Measurements from ENCODE around the gene CCDC47.
"Not testable (repeated sequence)": the region's sequence is repeated elsewhere in the genome, so short reads cannot be mapped to it uniquely, and the experiment has no call there.

CCDC47 gene

DNA sequence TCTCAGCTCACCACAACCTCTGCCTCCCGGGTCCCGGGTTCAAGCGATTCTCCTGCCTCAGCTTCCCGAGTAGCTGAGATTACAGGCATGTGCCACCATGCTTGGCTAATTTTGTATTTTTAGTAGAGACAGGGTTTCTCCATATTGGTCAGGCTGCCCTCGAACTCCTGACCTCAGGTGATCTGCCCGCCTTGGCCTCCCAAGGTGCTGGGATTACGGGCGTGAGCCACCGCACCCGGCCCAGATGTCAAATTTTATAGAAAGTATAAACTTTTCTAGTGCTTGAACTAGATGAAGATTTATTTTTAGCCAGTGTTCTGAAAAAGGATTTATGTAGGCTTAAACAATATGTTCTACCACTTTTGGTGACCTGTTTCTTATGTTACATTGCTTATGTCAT is 23.0 kb upstream of the CCDC47 start:
- not testable (repeated sequence) for H3K9me3 Mint-ChIP-seq, H3K4me1 Mint-ChIP-seq, DNase-seq, H3K27ac Mint-ChIP-seq, ATAC-seq, H3K4me3 Mint-ChIP-seq, H3K27me3 Mint-ChIP-seq

DNA sequence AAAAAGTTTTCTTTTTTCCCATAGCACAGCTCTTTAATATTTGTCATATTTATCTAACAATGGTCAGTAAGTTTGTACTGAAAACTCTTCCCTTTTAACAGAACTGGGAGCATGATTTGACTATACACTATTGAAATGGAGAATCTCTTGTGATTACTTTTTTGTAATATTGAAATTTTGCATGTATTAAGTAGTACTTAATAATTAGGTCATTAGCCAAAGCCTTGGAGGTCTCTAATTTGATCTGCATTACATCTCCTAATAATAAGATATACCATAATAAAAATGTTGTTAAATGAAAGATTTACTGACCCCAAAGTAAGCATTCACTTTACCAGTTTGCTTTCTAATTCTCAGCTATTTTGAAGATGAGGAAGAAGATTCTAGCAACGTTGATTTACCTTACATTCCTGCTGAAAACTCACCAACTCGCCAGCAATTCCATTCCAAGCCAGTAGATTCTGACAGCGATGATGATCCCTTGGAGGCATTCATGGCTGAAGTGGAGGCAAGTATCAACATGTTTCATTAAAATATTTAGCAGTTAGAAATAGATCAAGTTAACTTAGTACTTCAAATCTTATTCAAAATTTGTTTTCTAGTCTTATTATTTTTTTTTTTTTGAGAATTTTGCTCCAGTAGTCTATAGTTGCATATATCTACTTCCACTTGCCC is 18.8 kb upstream of the CCDC47 start:
- no peak overlapping the region for H3K27ac Mint-ChIP-seq
- no peaks in the 10 kb centered on the region for H3K9me3 Mint-ChIP-seq
- DNase-seq (no peak), ATAC-seq (no peak)
- H3K4me3 Mint-ChIP-seq: no peak overlapping the region
- no peaks in the 10 kb centered on the region for H3K27me3 Mint-ChIP-seq
- no peaks in the 10 kb centered on the region for H3K4me1 Mint-ChIP-seq

DNA sequence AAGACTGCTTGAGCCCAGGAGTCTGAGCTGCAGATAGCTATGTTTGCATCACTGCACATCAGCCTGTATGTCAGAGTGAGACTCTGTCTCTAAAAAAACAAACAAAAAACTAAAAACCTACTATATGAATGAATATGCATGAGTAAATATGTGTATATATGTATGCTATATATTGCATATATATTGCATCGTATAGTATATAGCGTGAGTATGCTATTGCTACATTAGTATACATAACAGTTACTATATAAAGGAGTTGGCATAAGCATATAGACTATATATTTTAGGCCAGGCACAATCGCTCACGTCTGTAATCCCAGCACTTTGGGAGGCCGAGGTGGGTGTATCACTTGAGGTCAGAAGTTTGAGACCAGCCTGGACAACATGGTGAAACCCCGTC is 16.7 kb upstream of the CCDC47 start:
- Mint-ChIP-seq H3K27ac (peak overlapping the region in 1 of 2 donors; percentile 80), H3K4me3 (no peak overlapping the region), H3K27me3 (no peaks in the 10 kb centered on the region), H3K4me1 (no peaks in the 10 kb centered on the region), H3K9me3 (no peaks in the 10 kb centered on the region)
- peak; percentile 20 for ATAC-seq
- no peak for DNase-seq

DNA sequence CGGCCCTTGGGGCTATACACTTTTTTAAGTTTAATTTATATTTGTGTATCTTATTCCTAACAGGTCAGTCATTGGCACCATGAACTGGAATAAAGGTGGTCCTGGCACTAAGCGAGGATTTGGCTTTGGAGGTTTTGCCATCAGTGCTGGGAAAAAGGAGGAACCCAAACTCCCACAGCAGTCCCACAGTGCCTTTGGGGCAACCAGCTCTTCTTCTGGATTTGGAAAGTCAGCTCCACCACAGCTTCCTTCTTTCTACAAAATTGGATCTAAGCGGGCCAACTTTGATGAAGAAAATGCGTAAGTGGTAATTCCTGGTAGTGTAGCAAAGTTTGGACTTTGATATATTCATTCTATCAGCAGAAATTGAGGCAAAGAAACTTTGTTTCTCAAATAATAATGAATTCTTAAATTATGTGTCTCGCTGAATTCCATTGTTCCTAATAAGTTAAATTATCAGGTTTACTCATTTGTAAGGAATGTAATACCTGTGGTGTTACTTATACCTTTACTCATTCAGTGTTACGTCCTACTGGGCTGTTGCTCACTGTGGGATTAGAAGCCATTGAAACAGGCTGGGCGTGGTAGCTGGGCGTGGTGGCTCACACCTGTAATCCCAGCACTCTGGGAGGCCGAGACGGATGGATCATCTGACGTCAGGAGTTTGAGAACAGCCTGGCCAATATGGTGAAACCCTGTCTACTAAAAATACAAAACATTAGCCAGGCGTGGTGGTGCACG is 13.7 kb upstream of the CCDC47 start:
- no peak for ATAC-seq
- peaks cover 17% of the 10 kb centered on the region for H3K4me1 Mint-ChIP-seq
- no peaks in the 10 kb centered on the region for H3K27me3 Mint-ChIP-seq
- no peak for DNase-seq
- H3K27ac Mint-ChIP-seq: no peak overlapping the region
- H3K4me3 Mint-ChIP-seq: no peak overlapping the region
- H3K9me3 Mint-ChIP-seq: no peaks in the 10 kb centered on the region

DNA sequence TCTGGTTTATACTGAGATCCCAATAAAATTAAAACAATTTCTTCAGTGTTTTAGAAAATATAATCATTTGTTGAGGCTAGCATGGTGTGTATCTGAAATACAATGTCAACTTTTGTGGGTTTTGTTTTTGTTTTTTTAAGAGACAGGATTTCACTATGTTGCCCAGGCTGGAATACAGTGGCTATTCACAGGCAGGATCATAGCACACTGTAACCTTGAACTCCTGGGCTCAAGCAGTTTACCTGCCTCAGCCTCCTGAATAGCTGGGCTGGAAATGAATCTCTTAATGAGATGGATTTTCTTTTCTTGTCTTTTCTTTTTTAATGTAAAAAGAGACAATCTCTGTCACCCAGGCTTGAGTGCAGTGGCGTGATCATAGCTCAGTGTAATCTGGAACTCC is 12.7 kb upstream of the CCDC47 start:
- Mint-ChIP-seq H3K9me3 (no peaks in the 10 kb centered on the region), H3K27ac (no peak overlapping the region), H3K27me3 (no peaks in the 10 kb centered on the region), H3K4me1 (peaks cover 26% of the 10 kb centered on the region), H3K4me3 (no peak overlapping the region)
- DNase-seq (no peak), ATAC-seq (no peak)

DNA sequence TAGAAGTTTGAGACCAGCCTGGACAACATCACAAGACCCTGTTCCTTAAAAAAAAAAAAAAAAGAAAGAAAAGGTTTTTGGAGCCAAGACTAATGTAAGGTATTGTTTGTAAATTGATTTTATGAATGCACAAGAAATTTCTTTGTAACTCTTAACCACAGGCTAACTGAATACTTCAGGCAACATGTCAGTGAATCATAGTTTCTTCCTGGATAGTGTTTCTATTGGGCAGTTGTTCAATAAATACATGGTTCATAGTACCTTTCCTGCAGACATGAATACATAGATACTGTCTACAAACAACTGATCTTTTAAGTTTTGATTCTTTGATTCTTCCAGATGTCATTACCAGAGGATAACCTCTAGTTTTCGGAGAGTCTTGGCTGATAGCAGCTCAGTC is 12.2 kb upstream of the CCDC47 start:
- H3K4me3 Mint-ChIP-seq: no peak overlapping the region
- DNase-seq: no peak
- H3K27me3 Mint-ChIP-seq: no peaks in the 10 kb centered on the region
- ATAC-seq: no peak
- H3K27ac Mint-ChIP-seq: no peak overlapping the region
- peaks cover 31% of the 10 kb centered on the region for H3K4me1 Mint-ChIP-seq
- H3K9me3 Mint-ChIP-seq: no peaks in the 10 kb centered on the region

DNA sequence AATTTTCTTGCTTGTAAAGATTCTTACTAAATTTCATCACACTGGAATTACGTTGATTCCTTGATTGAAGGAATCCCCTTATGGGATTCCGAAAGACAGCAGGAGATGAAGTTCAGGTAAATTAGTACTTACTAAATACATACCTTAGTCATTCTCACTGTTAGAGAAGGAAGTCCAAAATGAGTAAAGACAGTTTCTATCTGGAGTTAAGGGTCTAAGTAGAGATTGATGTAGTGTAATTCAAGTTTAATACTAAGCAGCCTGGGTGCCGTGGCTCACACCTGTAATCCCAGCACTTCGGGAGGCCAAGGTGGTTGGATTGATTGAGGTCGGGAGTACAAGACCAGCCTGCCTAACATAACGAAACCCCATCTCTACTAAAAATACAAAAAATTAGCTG is 10.1 kb upstream of the CCDC47 start:
- H3K4me3 Mint-ChIP-seq: no peak overlapping the region
- DNase-seq (no peak), ATAC-seq (no peak)
- peaks cover 44% of the 10 kb centered on the region for H3K4me1 Mint-ChIP-seq
- no peaks in the 10 kb centered on the region for H3K9me3 Mint-ChIP-seq
- H3K27me3 Mint-ChIP-seq: no peaks in the 10 kb centered on the region
- peak overlapping the region in 1 of 2 donors; percentile 78 for H3K27ac Mint-ChIP-seq

DNA sequence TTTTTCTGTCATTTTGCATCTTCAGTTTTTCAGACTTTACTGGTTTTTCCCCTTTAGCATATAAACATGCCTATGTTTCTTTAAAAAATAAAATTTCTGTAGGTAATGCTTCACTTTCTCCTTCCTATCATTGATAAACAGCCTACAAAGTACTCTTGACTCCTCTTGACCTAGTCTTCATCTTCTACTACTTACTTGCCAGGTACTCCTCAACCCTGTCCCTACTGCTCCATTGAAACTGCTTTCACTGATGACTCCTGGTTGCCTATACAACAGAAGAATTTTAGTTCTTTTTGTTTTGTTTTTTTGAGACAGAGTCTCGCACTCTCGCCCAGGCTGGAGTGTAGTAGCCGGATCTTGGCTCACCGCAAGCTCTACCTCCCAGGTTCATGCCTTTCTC is 7.5 kb upstream of the CCDC47 start:
- ATAC-seq (no peak), DNase-seq (no peak)
- Mint-ChIP-seq H3K27ac (no peak overlapping the region), H3K9me3 (no peaks in the 10 kb centered on the region), H3K4me3 (no peak overlapping the region), H3K27me3 (no peaks in the 10 kb centered on the region), H3K4me1 (peaks cover 69% of the 10 kb centered on the region)

DNA sequence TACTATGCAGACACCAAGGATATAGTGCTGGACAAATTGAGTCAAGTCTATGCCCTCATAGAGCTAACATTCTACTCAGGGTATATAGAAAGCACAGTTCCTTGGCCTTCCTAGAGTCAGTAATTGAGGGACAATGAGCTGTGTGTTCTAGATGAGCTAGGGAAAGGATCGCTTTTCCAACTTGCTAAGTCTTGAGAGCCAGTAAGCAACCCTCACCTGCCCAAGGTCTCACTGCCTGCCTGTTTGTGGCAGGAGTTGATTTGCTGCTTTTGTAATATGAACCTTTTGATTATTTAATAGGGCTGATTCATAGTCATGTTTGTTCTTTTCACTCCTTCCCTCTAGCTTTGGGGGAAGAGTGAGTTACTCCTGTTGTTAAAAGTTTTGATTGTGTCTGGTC is 7.1 kb upstream of the CCDC47 start:
- Mint-ChIP-seq H3K27me3 (no peaks in the 10 kb centered on the region), H3K9me3 (no peaks in the 10 kb centered on the region), H3K4me3 (no peak overlapping the region), H3K27ac (no peak overlapping the region), H3K4me1 (peaks cover 73% of the 10 kb centered on the region)
- DNase-seq (no peak), ATAC-seq (no peak)

DNA sequence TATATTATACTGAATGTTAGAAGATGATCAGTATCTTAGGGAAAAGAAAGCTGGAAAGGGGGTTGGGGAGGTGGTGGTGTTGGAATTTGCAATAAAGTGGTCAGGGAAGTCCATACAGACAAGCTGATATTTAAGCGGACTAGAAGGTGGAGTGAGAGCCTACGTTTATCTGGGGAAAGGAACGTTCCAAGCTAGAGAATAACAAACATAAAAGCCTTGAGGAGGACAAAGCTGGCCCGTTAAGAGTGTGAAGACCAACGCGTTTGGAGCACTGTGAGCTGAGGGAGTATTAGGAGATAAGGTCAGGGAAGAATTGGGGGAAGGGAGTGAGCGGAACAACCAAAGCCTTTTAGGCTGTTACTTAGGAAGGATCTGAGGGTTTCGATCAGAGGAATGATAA is 2.0 kb upstream of the CCDC47 start:
- Mint-ChIP-seq H3K27ac (peak overlapping the region in 1 of 2 donors; percentile 98), H3K4me1 (peaks cover 61% of the 10 kb centered on the region), H3K9me3 (no peaks in the 10 kb centered on the region), H3K4me3 (peak overlapping the region; percentile 99), H3K27me3 (no peaks in the 10 kb centered on the region)
- ATAC-seq: no peak
- no peak for DNase-seq

DNA sequence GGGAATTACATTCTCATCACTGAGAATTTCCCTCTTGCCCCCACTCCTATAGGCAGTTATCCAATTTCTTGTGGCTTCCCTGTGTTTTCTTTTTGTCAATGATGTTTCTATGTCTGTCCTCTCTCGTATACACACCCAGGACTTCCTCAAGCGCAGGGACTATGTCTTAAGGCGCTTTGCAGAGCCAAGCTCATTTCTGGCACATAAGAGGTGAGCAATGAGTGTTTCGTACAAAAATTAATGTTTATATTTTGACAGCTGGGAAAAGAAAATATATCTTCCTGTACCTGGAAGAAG is 1.5 kb upstream of the CCDC47 start:
- ATAC-seq (no peak), DNase-seq (no peak)
- Mint-ChIP-seq H3K4me3 (peak overlapping the region; percentile 99), H3K9me3 (no peaks in the 10 kb centered on the region), H3K27ac (peak overlapping the region in 1 of 2 donors; percentile 98), H3K27me3 (no peaks in the 10 kb centered on the region), H3K4me1 (peaks cover 61% of the 10 kb centered on the region)

DNA sequence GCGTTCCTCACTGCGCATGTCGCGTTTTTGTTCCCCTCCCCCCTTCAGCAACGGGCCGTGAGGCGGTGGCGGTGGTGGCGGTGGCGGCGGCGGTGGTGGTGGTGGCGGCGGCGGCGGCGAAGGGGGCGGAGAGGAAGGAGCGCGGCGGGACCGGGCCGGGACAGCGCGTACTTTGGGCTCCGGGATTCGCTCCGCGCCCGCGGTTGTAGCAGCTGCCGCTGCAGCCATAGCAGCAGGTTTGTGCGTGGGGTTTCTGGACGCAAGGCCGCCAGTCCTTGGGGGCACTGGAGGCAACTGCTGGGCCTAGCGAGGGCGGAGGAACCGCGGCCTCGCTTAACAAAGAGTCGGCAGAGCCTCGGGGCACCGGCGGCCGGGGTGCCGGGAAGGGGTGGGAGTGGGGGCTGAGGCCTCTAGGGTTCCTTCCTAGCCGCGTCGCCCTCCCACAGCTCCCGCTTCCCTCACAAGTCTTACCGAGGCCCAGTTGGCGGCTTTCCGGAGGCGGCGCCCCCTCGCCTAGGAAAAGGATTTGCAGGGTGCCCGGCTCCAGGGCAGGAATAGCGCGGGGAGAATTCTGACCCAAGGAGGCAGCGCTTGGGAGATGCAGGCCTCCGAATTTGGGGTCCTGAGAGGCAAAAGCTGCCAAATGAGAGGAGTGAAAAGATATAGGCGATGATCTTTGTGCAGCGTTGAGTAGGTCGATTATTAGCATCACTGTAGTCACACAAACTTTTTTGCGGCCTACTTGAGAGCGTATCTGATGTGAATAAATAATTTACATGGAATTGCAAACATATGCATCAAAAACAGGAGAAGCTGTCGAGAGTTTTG is 958 bp upstream of the CCDC47 start, which contains the start of gene DDX42:
Gene DDX42 (plus strand): TSS at position 30 of the 828 bp plus-strand sequence. CDS start 12,880 bp downstream, outside the sequence.
- H3K4me1 Mint-ChIP-seq: peaks cover 55% of the 10 kb centered on the region
- H3K4me3 Mint-ChIP-seq: peak within 1 kb of the TSS; percentile 99
- peak; percentile 23 for ATAC-seq

DNA sequence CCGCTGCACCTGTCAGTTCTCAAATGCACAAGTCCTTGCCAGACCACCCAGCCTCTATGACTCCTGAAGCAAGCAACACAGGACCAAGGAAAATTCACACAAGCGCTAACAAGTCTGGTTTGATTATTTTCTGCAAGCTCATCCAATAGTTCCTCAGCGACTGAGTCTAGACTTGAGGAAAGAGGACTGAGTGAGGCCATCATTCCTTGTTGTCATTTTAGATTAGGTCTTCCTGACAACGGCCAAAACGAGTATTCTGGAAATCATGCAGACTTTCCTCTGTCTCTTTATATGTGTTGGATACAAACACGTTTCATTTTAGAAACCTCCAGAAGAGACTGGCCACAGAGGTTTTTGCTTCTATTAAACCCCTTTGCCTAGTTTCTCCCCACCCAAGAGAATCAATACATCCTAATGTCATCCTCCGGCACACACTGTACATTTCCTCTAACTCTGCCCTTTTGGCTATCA is 561 bp downstream of the CCDC47 start:
- no peaks in the 10 kb centered on the region for H3K9me3 Mint-ChIP-seq
- H3K4me3 Mint-ChIP-seq: peak overlapping the region; percentile 99
- DNase-seq (no peak), ATAC-seq (no peak)
- no peaks in the 10 kb centered on the region for H3K27me3 Mint-ChIP-seq
- peak overlapping the region; percentile 98 for H3K27ac Mint-ChIP-seq
- H3K4me1 Mint-ChIP-seq: peaks cover 56% of the 10 kb centered on the region

More for the DNA sequence above, 958 bp upstream of the CCDC47 start, which contains the start of gene DDX42:
- no peak for DNase-seq
- Mint-ChIP-seq H3K9me3 (no peaks in the 10 kb centered on the region), H3K27me3 (no peaks in the 10 kb centered on the region), H3K27ac (peak within 1 kb of the TSS; percentile 98)

DNA sequence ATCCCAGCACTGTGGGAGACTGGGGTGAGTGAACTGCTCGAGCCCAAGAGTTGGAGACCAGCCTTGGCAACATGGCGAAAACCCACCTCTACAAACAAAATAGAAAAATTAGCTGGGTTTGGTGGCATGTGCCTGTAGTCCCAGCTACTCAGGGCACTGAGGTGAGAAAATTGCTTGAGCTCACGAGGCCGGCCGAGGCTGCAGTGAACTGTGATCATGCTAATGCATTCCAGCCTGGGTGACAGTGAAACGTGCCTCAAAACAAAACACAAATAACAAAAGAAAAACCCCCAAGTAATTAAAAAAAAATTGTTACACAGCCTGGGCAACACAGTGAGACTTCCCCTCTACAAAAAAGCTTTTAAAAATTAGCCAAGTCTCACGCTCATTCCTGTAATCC is 5.0 kb downstream of the CCDC47 start:
- ATAC-seq (no peak), DNase-seq (no peak)
- Mint-ChIP-seq H3K4me1 (peaks cover 44% of the 10 kb centered on the region), H3K9me3 (no peaks in the 10 kb centered on the region), H3K27me3 (no peaks in the 10 kb centered on the region), H3K27ac (peak overlapping the region in 1 of 2 donors; percentile 91), H3K4me3 (no peak overlapping the region)

DNA sequence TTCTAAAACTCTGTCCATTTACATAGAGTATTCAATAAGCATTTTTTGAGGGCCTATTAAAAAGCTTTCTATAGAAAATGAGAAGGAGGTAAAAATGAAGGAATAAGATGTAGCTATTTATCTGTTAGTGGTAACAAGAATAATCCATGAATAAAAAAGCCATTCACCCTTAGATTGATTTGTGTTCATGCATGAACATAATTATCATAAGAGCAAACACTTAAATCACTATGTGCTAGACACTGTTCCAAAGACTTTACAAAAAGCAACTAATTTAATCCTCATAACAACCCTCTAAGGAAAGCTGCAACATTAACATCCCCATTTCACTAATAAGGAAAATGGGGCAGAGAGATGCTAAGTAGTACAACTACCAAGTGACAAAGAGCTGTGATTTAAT is 6.6 kb downstream of the CCDC47 start:
- DNase-seq (no peak), ATAC-seq (no peak)
- Mint-ChIP-seq H3K27me3 (no peaks in the 10 kb centered on the region), H3K4me3 (no peak overlapping the region), H3K4me1 (peaks cover 43% of the 10 kb centered on the region), H3K9me3 (no peaks in the 10 kb centered on the region), H3K27ac (no peak overlapping the region)

DNA sequence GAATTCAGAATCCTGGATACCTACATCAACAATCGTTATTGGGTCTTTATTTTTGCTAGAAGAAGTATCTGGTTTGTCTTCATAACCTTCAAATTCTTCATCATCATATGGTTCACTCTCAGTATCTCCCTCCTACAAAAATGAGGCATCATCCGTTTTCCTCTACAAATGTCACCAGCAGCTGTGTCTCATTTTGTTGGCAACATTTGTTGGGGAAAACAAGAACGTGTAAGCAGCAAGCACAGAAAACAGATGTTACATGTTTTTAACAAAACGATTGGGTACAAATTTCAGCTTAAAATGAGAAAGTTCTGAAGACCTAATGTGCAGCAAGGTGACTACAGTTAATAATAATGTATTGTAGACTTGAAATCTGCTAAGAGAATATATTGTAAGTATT is 8.7 kb downstream of the CCDC47 start:
- ATAC-seq (no peak), DNase-seq (no peak)
- Mint-ChIP-seq H3K9me3 (no peaks in the 10 kb centered on the region), H3K4me3 (no peak overlapping the region), H3K27me3 (no peaks in the 10 kb centered on the region), H3K27ac (no peak overlapping the region), H3K4me1 (peaks cover 38% of the 10 kb centered on the region)
